Stimulated activated CD4-positive, alpha-beta T cell treated with anti-CD3 and anti-CD28 coated beads, Interleukin-12 subunit alpha, Interleukin-12 subunit beta, amount 100 ng/mL, for 24 hours (primary cell): ENCODE data around the gene BCR.

Experiments used
- DNase-seq, 2 experiments: peaks; one replicate each; pipeline ENCODE4 v3.0.0-alpha.2; 2020; ENCODE audit warnings: low read depth in 2 of 2

The BCR gene

DNA sequence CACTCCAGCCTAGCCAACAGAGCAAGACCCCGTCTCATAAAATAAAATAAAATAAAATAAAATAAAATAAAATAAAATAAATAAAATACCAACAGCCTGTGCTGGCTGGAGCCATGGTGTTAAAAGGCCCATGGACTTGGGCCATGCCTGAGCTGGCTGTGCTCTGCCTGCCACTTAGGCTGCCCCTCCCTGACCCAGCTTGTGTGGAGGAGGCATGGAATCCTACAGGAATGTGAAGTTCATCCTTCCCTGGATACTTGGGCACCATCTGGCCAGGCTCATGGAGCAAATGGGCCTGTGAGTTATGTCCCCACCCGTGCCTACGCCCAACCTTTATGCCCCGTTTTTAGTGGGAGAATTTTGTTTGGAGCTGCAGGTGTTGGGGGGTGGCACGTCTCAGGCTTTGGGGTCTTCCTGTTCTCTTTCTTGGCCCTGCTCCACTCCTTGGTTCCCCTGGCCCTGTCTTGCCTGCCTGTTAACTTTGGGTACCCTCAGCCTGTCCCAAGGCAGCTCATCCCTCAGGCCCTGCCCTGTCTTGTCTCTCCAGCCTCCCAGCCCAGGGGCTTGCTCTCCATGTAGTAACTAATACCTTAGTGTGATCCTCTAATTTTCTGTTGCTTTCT, 51.3 kb downstream of the BCR start:
- DNase-seq = no peak

DNA sequence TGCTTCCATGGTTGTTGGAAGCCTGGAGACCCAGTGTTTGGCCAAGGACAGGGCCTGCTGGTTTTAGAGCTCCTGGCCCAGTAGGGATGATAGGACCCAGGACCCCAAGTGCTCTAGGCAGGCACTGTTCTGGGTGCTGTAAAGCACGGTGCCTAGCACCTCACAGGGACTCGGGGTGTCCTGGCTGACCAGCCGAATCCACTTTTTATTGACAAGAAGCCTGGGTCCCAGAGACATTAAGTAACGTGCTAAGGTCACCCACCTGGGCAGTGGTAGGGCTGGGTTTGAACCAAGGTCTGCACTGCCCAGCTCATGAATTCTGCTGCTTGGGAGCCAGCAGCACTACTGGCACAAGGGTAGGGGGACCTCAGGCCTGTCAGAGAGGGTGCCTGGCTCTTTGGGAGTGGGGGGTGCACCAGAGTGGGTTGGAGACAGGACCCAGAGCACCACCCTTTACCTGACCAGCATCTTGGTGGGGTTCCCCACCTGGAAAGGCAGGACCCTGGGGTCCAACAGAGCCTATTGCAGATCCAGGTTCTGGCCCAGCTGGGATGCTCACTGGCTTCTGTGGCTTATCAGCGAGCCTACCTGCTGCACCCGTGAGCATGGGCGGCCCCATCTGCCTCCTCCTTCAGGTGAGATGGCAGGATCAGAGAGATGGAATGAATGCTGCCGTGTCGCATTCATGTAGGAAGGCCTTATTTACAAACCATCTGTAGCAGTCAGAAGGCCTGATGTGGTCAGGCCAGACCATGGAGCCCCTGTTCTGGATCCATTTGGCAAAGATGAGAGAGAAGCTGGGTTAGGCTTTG, 52.0 kb downstream of the BCR start:
- no peak for DNase-seq

DNA sequence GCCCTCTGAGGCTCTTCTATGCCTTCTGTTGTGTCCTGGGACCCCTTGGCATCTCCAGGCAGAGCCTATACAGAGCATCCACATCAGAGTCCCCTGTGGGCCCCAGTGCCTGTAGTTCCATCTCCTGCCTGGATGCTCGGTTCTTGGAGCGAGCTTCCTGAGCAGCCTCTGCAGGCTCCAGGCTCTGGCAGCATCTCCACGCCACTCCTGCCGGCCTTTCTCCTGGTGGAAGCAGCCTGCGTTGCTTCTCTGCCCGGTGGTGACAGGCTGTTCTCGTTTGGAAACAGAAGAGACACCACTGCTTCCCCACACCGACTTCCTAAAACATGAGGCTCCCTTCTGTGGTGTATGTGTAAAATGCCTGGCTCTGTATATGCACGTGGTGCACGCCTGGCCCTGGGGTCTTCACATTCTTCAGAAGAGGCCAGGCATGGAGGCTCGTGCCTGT, 52.8 kb downstream of the BCR start:
- no peak for DNase-seq

DNA sequence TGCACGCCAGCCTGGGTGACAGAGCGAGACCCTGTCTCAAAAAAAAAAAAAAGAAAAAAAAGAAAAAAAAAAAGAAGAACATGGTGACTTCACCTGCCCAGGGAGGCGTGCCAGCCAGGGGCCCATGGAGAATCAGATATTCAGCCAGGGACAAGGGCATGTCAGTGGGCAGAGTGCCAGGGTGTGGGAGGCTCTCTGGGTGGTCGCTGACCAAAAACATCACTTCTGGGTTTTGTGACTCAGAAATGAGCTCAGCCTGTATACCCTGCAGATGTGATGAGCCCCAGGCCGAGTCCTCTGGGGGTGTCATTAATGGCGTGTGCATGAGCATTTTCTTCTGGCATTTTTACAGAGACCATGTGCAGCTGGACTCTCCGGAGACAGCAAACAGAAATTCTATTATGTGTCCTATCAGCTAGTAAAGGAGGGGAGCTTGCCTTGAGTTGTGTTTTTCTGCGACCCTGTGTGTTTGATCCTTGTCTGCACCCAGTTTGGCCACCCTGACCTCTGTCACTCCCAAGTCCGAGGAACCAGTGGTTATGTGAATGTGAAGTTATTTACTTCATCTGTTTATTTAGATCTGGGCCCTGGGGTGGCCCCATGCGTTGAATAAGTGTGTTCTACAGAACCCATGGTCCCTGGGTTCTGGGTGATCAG, 53.6 kb downstream of the BCR start:
- peak in 1 of 2 experiments; percentile 55 for DNase-seq

DNA sequence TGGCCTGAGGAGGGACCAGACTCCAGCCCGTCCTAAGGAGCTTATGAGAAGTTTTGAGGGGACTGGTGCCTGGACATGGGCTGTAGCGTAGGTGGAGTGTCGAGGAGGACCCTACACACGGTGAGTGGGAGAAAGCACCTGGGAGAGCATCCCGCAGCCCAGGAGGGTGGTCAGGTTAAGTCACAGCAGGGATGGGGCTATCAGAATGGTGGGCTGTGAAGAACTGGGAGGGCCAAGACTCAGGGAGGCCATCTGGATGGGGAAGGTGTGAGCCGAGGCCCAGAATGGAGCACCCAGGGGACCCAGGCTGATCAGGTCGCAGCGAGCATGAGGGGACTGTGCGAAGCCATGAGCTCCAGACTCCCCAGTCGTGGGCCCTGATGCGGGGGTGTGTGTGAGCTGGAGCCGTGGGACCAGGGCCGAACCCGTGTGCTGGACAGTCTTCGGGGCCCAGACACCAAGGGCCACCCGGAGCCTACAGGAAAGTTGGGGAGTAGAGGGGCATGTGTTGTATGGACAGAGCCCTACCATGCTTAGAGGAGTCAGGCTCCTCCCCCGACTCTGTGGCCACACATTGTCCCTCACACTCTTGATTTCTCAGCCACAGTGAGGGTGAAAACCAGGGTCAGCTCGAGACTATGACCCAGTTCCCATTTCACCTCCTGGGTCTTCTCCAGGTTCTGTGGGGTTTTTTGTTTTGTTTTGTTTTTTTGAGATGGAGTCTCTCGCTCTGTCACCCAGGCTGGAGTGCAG, 54.3 kb downstream of the BCR start:
- DNase-seq = no peak

DNA sequence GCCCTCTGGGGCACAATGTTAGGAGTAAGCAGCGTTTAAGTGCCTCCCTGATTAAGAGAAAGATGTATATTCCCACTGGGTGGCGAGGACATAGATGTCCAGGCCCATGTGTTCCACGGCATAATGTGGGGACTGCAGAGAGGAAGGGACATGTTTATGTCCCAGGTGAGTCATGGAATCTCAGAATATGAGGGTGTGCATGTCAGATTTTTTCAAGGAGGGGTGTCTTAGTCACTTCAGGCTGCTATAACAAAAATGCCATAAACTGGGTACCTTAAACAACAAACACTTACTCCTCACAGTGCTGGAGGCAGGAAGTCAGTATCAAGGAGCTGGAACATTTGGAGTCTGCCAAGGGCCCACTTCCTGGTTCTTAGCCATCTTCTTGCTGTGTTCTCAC, 55.1 kb downstream of the BCR start:
- no peak for DNase-seq

DNA sequence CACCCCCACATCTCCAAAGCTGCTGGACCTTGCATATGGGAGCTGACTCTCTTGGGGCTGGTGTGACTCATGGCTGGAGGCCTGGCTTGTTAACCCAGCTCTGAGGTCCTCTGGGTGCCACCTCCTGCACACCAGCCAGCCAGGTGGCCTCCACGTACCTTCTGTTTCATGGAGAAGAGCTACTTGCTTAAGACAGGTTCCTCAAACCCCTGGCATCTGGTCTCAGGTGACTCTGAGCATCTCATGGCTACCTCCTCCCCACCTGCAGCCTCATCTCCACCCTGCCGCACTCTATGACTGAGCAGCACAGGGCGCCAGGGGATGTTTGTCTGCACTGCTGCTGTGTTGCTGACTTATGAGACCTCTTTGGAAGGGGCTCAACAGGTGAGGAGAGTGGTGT, 55.7 kb downstream of the BCR start:
- no peak for DNase-seq

DNA sequence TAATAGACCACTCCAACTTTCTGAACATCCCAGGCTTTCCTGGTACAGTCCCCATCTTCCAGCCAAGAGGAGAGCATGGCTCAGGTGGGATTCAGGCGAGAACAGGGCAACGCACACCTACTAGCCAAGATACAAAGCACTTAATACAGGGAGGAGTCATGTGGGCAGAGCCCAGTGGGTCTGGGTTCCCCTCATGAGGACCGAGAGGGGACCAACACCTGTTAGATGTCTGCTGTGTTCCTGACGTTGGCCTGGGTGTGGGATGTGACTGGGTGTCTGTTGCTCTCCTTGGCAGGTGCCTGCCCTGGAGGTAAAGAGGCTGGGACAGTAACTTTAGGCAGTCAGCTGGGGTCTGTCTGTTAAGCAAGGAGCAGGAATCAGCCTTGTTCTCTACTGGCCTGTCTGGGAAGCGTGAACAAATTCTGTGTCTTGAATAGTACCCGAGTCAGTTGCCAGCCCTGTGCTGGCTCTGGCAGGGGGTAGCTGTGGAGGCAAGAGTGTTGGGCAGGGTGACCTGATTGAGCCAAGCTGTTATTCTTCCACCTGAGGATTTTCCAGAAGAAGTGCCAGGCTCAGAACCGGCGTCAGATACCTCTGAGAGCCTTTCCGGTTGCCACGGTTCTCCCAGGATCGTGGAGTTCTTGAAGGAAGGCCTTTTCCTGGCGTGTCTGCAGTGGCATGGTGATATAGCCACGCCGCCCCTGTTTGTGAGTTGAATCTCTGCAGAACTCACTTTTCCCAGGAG, 56.3 kb downstream of the BCR start:
- no peak for DNase-seq

DNA sequence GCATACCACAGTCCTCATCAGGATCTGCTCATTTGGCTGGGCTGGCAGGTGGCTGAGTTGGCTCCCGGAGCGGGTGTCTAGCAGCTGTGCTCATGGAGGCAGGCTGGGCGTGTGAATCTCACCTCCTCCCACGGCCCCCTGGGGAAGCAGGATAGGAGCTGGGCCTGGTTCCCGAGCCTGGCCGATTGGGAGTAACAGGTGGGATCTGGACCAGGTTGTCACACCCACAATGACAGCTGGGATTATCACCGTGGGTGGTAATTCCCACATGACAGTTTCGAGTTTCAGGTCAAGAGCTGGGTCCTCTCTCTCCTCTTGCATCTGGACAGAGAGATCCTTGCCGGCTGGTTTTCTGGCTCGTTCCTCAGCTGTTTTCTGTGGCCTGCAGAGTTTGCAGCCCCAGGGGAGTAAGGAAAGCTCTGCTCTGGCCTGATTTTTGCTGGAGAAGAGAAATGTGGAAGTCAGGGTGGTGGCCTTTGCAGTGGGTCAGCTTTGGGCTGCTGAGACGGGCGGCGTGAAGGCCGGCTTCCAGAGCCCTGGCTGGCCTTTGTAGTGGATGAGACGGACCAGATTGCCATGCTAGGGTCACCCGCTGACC, 57.0 kb downstream of the BCR start:
- no peak for DNase-seq

DNA sequence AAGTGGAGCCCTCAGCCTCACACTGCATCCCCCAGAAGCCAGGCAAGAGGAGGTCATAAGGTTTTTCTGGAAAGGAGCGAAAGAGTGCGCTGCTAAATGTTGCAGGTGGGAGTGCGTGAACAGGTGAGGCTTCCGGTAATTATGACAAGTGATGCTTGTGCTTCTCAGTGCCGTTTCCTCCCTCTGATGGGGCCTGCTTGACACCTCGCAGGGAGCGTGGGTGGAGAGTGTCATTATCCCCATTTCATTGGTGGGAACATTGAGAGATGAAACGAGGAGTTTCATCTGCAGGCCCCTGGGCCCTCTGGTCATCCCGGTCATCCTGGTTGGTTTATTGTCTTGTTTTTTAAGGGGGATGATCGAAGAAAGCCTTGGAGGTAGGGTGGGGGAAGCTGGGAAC, 57.5 kb downstream of the BCR start:
- DNase-seq = peak; percentile 33 to 37

DNA sequence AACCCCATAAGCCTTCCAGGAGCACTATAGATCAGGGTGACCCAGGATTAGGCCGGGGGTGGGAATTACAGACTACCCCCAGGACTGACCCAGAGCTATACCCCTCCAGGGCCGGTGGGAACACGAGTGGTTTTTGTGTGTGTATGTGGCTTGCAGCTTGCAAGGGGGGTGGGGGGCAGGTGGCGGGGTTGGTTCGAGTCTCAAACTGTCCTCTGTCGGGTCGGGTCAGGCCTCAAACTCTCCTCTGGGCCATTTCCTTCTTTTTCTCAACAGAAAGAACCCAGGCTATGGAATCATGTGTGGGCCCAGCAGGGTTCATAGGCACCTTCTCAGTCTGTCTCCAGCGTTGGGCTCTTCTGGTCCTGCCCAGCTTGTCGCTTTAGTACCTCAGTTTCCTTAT, 58.4 kb downstream of the BCR start:
- DNase-seq = no peak

DNA sequence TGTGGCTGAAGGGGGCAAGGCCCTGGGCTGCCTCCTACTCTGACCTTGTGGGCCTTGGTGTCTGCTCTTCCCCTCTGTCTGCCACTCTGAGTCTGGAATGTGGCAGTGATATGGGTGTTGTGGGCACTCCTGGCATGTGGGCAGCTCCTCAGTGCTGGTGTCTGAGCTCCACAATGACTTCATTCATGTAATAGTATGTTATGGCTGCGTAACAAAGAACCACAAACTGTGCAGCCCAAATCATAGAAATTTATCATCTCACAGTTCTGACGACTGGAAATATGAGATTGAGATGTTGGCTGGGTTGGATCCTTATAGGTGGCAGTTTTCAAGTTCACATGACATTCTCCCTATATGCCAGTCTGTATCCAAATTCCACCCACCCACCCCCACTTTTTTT, 59.1 kb downstream of the BCR start:
- DNase-seq = no peak

DNA sequence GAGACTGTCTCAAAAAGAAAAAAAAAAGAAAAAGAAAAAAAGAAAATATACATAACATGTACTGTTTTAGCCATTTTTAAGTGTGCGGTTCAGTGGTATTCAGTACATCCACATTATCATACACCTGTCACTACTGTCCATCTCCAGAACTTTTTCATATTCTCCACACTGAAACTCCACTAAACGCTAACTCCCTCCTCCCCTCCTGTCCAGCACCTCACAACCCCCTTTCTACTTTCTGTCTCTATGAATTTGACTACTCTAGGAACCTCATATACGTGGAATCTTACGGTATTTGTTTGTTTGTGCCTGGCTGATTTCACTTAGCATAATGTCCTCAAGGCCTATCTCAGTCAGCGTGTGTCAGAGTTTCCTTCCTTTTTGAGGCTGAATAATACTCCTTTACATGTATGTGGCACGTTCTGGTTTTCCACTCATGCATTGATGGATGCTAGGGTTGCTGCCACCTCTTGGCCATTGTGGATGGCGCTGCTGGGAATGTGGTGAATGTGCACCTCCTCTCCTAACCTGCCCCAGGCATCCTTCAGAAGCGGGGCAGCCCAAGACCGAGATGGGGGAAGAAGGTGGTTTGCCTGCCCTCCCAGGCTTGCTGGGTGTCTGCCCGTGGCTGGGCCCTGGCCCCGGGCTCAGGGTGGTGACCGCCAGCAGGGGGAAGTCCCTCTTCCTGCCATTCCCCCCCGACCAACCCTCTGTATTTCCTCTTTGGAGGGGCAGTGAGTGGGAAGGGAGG, 60.5 kb downstream of the BCR start:
- peak in 1 of 2 experiments; percentile 34 for DNase-seq

DNA sequence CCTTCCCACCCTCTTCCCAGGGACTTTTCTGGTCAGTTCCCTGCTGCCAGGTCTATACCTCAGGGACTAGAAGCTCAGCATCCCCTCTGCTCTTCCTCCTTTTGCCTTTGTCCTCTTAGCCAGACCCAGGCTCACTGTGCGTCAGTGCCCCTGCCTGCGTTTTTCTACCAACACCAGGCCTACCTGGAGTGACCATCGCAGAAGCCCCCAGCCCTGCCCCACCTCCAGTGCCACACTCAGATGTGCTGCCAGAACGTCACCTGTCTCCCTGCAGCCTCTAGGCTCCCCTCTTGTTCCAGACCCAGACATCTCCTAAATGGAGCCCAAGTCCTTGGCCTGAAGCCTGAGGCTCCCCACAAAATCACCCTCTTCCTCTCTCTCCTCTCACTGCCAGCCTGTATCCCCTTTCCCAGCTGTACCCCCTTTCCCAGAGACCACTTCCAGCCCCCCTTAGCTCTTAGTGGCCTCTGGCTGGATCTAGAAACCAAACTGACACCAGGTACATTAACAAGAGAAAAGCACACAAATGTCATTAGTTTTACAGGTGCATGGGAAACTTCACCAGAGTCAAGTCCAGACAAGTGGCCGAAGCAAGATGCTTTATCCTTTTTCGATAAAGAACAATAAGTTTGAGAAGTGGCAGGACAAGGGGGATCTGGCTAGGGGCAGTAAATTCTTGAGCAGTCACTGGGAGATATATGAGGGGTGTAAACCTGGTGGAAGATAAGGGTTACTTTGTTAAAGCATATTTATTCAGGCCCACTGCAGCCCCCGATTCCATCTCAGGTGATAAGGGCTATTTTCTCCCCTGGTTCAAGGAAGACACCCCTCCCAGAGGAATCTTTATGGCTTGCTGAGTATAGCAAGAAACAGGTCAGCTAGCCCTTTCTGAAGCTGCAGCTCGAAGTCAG, 61.5 kb downstream of the BCR start:
- DNase-seq = no peak

DNA sequence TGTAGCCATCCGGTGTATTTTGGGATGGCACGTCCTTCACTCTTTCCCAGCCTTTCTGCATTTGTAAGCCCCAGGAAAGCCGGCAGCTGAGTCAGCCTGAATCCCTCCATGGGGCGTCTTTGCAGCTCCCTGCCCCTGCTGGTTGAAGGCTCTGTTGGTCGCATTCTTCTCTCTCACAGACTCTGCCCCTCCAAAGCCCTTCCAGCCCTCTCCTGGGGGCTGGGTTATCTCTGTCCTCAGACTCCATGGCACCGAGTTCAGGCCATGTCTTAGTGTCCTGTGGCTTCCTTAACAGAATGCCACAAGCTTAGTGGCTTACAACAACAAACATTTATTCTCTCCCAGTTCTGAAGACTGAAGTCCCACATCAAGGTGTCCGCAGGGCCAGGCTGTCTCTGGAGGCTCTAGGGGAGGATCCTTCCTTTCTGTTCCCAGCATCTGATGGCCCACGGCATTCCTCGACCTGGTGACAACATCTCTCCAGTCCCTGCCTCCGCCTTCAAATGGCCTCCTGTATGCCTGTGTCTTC, 62.2 kb downstream of the BCR start:
- DNase-seq = no peak

DNA sequence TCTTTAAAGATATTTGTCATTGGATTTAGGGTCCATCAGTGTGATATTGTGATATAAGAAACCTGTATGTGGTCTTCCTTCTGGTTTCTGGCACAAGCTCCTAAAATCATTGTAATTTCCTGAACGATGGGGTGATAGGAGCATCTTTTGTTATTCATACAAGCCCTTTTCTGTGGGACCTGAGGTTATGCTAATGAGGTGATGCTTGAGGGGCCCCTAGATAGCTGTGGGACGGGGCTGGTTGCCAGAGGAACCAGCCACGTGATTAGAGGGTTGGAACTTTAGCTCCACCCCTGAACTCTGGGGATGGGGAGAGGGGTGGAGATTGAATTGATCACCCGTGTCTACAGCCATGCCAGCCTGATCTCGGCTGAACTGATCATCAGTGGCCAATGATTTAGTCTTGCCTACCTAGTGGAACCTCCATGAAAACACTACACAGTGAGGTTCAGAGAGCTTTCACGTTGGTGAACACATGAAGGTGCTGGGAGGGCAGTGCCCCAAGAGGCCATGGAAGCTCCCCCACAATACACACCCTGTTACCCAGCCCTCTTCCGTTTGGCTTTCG, 62.8 kb downstream of the BCR start:
- DNase-seq = peak; percentile 39 to 59

DNA sequence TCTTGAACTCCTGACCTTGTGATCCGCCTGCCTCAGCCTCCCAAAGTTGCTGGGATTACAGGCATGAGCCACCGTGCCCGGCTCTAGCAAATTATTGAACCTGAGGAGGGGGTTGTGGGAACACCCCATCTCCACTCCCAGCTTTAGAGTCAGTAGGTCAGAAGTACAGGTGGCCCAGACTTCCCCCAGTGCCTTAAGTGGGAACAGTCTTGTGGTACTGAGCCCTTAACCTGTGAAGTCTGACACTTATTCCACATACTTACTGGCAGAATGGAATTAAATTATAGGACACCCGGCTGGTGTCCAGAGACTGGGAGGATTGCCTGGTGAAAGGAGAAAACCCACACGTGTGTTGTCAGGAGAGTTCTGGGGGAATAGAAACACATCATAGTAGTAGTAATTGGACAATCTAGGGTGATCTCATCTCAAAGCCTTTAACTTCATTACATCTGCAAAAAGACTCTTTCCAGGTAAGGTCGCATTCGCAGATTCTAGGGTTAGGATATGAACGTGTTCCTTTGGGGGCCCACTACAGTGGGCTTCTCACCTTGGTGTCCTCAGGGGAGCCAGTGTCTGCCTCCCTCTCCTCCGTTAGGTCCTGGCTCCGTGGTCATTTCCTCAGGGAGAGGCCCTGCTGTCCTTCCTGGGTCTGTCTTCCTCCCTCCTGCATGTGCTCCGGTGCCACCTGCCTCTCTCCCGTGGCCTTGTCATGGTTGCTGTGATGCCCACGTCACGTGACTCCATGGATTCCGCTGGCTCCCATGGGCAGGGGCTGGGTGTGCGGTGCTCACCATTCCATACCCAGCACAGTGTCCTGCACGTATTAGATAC, 63.8 kb downstream of the BCR start:
- no peak for DNase-seq

DNA sequence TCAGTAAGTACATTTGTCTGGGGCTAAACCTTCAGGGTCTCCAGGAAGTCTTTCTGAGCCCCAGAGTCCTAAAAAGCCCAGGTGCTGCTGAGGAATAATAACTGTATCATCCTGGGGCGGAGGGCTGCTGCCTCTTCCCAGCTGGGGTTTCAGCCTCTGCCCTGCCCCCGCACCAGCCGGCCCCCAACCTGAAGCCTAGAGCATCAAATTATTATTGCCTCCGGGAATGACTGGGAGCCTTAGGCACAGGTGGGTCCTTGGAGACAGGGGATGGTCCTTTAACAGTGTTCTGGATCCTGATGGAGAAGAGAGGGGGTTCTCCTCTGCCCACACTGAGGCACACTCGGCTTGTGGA, 64.4 kb downstream of the BCR start:
- no peak for DNase-seq
